NCI-H2029 treated with DMSO at 0.1 percent for 48 hours (cell line): Measurements from ENCODE around the gene GFI1B.
A peak's percentile ranks its signal among the peaks of the same experiment; 100 is the strongest.
"Not testable (repeated sequence)": the region's sequence is repeated elsewhere in the genome, so short reads cannot be mapped to it uniquely, and the experiment has no call there.

Source experiments
- DNase-seq: peaks from one replicate; lab custom pipeline; 2025; lab: John Stamatoyannopoulos, UW

GFI1B gene

DNA sequence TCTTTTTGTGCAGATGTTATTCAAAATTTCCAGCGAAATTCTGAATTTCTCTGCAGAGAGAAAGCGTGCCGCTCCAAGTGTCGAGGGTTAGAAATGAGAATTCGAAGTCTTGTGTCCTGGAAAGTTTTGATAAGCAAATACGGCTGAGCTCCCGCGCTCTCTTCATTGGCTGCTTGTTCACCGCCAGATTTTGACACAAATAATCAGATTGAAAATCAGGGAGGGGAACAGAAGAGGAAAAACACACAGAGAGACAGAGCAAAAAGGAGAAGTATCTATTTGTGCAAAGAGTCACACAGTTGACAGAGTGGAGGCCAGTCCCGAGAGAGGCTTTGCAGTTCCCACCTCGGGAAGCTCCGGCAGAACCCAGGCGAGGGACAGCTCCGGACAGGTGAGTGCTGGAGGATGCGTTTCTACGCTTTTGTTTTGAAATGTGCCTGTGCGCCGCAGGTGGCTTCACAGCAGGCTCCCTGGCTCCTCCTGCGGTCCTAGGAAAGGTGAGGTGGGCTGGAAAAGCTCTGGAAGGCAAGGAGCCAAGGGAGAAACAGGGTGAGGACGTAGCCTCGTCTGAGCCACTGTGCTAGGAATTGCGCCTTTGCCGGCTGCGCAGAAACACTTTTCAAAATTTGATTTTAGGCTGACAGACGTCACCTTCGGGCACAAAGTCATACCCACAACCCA lies at the start of gene GFI1B:
GFI1B (plus strand) TSS at position 244 of the 681 bp plus-strand sequence. CDS start 7,985 bp downstream, outside the sequence.
- no peak for DNase-seq

DNA sequence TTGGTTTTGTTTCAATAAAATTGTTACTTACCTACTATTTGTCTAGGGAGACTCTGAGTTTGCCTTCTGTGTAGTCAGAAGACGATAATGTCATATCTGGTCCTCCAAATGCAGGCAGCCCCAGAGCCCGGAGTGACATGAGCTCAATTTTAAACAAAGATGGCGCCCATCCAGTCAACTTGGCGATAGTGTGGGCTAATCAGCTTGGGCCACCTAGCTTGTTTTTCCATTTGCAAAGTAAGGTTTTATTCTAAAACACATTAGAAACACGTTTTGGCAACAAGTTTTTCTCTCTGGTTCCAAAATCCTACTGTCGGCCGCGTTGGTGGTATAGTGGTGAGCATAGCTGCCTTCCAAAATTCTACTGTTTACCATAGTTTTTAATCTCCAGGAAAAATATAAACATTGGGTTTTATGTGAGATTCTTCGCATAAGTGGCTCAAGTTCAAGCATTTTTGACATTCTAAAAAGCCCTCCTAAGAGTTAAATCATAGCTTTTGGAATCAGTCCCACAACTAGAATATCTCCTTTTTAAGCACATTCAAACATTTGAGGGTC lies 47.2 kb upstream of the GFI1B start:
- DNase-seq = no peak

- no peak for DNase-seq
These were observed 43.5 kb upstream of the GFI1B start for GRCh38 chr9:132935026-132935425.

GRCh38 chr9:132937463-132937901 lies 41.0 kb upstream of the GFI1B start:
- no peak for DNase-seq

DNA sequence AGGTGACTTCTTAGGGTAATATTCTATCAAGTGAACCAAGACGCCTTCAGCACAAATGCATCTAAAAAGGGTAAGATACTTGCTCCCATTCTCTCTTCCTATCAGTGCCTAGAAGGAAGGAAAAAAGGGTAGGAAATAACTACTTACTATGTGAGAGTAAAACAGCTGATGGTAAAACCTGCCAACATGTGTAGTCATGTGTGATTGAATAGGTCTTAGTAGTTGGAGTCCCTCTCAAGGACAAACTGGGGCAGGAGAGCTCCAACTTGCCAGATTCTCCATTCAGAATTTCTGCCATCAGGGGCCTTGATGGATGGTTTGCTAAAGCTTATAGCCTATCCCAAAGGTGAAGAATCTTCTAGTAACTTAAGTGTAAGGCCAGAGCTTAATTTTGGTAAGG lies 39.3 kb upstream of the GFI1B start:
- DNase-seq = no peak

DNA sequence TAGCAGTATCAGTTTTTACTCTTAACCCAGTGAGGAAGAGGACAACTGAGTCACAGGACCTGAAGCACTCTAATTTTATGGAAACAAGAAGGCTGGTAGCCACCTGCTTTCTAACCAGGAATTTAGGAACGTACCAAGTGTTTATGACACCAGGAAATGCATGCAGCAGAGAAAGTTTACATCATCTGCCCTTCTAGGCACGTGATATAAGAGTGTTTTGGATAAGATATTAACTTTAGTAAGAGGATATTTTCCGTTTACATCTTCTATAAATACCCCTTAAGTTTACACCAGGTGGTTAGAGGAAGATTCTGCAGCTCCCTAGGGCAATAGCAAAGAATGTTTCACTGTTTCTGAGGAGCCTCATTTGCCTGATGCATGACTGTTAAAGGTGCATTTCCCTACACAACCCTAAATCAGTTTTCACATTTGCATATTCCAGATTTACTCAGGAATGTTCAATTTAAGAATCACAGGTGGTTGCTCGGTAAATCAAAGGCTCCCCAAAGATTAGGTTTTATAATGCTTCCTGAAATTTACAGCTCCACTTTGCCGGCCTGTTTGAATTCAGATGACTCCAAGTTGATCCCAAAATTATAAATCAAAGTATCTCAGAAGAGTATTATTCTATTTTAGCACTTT lies 35.8 kb upstream of the GFI1B start:
- DNase-seq = no peak

DNA sequence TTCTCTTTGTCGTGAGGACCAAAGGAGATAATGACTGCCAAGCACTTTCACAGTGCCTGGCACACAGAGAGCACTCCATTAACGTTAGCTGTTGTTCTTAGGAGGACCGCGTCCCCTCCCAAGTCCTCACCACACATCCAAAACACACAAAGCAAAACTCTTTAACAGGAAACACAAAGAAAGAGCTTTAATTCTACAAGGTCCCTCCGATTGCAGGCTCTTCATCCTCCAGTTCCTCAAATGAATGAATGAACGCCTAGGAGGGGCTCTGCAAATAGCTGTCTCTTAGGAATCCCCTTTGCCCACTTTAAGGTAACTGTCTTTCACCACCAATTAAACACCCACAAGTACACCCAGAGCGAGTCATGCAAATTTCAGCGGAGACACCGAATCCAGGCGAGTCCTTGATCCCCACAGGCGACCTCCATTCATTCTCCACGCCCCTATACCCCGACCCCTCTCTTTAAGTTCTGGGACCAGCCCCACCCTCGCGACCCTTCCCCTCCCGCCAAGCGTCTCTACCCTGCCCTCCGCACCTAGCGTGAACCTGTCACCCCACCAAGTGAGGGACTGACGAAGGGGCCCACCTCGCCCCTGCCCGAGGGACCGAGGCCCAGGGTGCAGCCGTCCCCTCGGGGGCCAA lies 34.7 kb upstream of the GFI1B start:
- DNase-seq = no peak

- peak; percentile 89 for DNase-seq
These were observed 34.0 kb upstream of the GFI1B start, which contains the start of gene TSC1 for GRCh38 chr9:132944294-132945185. Gene TSC1, minus strand, starts transcription at chr9:132944616. Its CDS starts 15,744 bp downstream, at chr9:132928872.

DNA sequence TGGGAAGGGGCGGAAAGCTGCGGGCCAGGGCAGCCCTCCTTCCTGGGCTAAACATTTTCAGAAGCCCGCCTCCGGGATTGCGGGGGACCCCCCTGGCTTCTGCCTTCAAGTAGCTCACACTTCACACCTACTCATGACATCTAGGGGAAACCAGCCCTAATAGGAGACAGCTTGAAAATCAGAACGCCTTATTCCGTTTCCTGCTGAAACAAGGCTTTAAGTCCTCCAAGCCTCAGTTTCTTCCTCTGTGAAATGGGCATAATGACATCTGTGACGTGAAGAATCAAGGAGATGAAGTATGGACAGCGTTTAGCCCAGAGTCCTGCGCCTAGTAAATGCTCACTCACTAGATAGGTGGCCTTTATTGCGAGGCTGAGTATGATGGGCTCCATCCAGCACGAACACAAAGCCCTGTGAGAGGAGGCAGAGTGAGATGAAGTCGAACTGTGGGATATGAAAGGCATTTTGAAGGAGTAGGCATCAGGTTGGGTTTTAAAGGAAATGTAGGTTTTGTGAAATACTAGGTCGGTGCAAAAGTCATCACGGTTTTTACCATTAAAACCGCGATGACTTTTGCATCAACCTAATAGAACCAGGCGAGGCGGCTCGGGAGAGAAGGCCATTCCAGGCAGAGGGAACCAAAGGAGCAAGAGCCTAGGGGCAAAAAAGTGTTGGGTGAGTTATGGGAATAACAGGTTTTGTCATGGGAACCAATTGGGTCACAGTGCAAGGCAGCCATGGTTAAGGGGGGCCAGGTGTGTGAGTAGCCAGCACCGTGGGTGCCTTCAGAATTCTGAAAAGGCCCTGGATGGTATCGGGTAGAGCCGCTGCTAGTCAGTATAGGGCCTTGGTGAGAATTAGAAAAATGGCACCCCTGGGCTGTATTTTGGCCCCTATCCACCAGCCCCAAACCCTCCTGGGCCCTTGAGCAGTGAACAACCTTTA lies 33.0 kb upstream of the GFI1B start:
- no peak for DNase-seq

GRCh38 chr9:132946211-132946610 lies 32.3 kb upstream of the GFI1B start:
- DNase-seq = no peak

GRCh38 chr9:132946631-132947295 lies 31.7 kb upstream of the GFI1B start:
- DNase-seq = no peak

GRCh38 chr9:132947756-132948155 lies 30.7 kb upstream of the GFI1B start:
- DNase-seq = no peak

DNA sequence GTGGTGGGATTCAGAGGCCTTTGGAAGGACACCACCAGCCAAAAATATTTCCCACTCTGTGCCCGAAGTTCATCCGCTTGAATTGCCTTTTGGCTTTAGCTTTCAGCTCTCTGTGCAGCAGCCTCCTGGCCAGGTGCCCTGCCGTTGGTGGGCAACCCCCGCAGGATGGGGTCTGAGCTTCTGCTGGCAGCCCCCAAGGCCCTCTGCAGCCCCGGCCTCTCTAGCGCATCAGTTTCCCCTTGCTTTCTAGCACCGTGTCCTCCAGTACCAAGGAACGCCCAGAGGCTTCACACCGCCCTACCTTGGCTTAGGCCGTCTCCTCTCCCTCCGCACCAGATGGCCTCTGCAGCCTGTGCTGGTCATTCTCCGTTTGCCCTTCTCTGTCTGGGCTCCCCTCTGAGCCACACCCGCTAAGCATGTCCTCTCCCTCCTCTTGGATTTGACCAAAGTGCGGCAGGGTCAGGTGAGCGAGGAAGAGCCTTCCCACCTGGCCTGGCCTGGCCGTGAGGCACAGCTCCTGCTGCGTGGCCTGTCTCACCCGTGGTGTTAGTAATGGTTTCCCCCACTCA lies 29.9 kb upstream of the GFI1B start:
- DNase-seq = no peak

GRCh38 chr9:132949709-132950108 lies 28.8 kb upstream of the GFI1B start:
- no peak for DNase-seq

- DNase-seq = no peak
These were observed 23.4 kb upstream of the GFI1B start for GRCh38 chr9:132955123-132955522.

DNA sequence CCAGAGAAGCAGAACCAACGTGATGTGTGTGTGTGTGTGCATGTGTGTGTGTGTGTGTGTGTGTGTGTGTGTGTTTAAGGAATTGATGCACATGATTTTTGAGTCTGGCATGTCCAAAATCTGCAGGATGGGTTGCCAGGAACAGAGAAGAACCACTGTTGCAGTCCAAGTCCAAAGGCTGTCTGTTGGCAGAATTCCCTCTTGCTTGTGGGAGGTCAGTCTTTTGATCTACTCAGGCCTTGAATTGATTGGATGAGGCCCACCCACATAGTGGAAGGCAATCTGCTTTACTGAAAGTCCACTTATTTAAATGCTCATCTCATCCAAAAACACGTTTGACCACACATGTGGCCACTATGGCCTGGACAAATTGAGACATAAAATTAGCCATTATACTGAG lies 22.7 kb upstream of the GFI1B start:
- no peak for DNase-seq

DNA sequence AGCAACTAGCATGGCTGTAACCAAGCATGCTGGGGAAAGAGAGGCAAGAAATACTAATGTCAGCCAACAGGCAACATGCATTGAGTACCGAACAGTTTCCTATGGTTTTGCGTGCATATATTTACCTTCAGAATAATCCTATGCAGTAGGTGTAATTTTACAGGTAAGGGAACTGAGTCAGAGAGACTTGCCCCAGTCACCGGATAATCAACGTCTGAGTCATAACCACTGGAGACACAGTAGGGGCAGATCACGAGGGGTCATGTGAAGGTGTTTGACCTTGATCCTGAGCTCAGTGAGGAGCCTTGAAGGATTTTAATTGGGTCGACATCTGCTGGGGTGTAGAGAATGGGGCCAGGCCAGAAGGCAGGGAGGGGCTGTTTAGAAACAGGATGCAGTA lies 20.7 kb upstream of the GFI1B start:
- DNase-seq = no peak

DNA sequence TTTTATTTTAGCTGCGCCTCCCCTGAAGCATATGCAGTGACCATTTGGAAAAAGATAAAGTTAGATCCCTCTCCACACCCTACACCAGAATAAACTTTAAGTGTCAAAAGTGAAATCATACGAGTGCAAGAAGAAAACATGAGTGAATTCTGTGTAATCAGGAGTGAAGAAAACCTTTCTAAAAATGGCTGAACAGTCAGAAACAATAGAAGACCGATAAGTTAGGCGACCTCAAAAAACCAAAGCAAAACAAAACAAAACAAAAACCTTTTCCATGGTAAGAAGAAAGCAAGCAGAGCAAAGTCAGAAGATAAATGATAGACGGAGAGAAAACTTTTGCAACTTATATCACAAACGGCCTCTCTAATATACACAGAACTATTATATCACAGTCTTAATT lies 17.5 kb upstream of the GFI1B start:
- no peak for DNase-seq

- DNase-seq = no peak
These were observed 13.0 kb upstream of the GFI1B start for GRCh38 chr9:132965478-132965877.

GRCh38 chr9:132967908-132968307 lies 10.6 kb upstream of the GFI1B start:
- DNase-seq = not testable (repeated sequence)
